IPS-20b (cell line): ENCODE measurements around the gene PHTF1.

ENCODE experiments used
- H3K27ac ChIP-seq: one replicate; pipeline ENCODE4 v1.5.1; 2013; ENCODE audit warnings: low read length
- H3K27me3 ChIP-seq: 2 replicates; pipeline ENCODE4 v1.6.1; 2013; ENCODE audit warnings: mild to moderate bottlenecking, low read length, inconsistent platforms; ENCODE audit not compliant: insufficient read depth
- H3K36me3 ChIP-seq: 2 replicates; pipeline ENCODE4 v1.6.1; 2013; ENCODE audit warnings: low read depth, mild to moderate bottlenecking, inconsistent platforms, low read length, moderate library complexity; ENCODE audit not compliant: insufficient read depth
- H3K4me1 ChIP-seq: 2 replicates; pipeline ENCODE4 v1.6.1; 2013; ENCODE audit warnings: mild to moderate bottlenecking, control low read depth, inconsistent platforms, low read length, moderate library complexity; ENCODE audit not compliant: insufficient read depth
- H3K4me3 ChIP-seq: 2 replicates; pipeline ENCODE4 v1.5.1; 2013; ENCODE audit warnings: mild to moderate bottlenecking, low read length, inconsistent platforms
- H3K9ac ChIP-seq: 2 replicates; pipeline ENCODE4 v1.6.1; 2013; ENCODE audit warnings: low read depth, mild to moderate bottlenecking, inconsistent platforms, low read length, moderate library complexity
- H3K9me3 ChIP-seq: 2 replicates; pipeline ENCODE4 v1.6.1; 2013; ENCODE audit warnings: mild to moderate bottlenecking, low read depth, low read length, inconsistent platforms; ENCODE audit not compliant: insufficient read depth

PHTF1 gene

GRCh38 chr1:113701429-113701828 lies 57.9 kb downstream of the PHTF1 start:
- Histone ChIP-seq H3K27ac (no peak overlapping the region), H3K9ac (no peak overlapping the region)

GRCh38 chr1:113694910-113695309 lies 64.4 kb downstream of the PHTF1 start:
- peaks cover 15% of the 10 kb centered on the region; the same call in 1 of the 2 replicates for H3K9me3 ChIP-seq
- no peak overlapping the region for H3K9ac ChIP-seq
- H3K4me3 ChIP-seq, result no peak overlapping the region
- H3K36me3 ChIP-seq, result peaks cover 44% of the 10 kb centered on the region
- no peak overlapping the region for H3K27ac ChIP-seq
- H3K4me1 ChIP-seq, result no peaks in the 10 kb centered on the region
- no peaks in the 10 kb centered on the region for H3K27me3 ChIP-seq

More at GRCh38 chr1:113701429-113701828, 57.9 kb downstream of the PHTF1 start:
- H3K4me3 ChIP-seq, result no peak overlapping the region
- H3K27me3 ChIP-seq, result no peaks in the 10 kb centered on the region
- peaks cover 50% of the 10 kb centered on the region for H3K36me3 ChIP-seq
- peaks cover 8% of the 10 kb centered on the region; the same call in 1 of the 2 replicates for H3K4me1 ChIP-seq
- no peaks in the 10 kb centered on the region for H3K9me3 ChIP-seq

GRCh38 chr1:113692824-113693431 lies 66.4 kb downstream of the PHTF1 start:
- H3K27me3 ChIP-seq, result no peaks in the 10 kb centered on the region
- peaks cover 37% of the 10 kb centered on the region for H3K36me3 ChIP-seq
- no peaks in the 10 kb centered on the region for H3K4me1 ChIP-seq
- no peak overlapping the region for H3K4me3 ChIP-seq
- no peak overlapping the region for H3K27ac ChIP-seq
- H3K9me3 ChIP-seq, result peaks cover 15% of the 10 kb centered on the region; the same call in 1 of the 2 replicates
- H3K9ac ChIP-seq, result no peak overlapping the region

GRCh38 chr1:113692342-113692741 lies 66.9 kb downstream of the PHTF1 start:
- Histone ChIP-seq H3K27ac (no peak overlapping the region), H3K4me1 (no peaks in the 10 kb centered on the region), H3K36me3 (peaks cover 31% of the 10 kb centered on the region), H3K4me3 (no peak overlapping the region), H3K9ac (no peak overlapping the region), H3K9me3 (peaks cover 15% of the 10 kb centered on the region; the same call in 1 of the 2 replicates), H3K27me3 (no peaks in the 10 kb centered on the region)

- Histone ChIP-seq H3K4me1 (no peaks in the 10 kb centered on the region), H3K27me3 (no peaks in the 10 kb centered on the region), H3K36me3 (peaks cover 23% of the 10 kb centered on the region; the same call in 1 of the 2 replicates), H3K27ac (no peak overlapping the region), H3K9me3 (peaks cover 15% of the 10 kb centered on the region; the same call in 1 of the 2 replicates), H3K9ac (no peak overlapping the region), H3K4me3 (no peak overlapping the region)
Measured at GRCh38 chr1:113691184-113691583, 68.1 kb downstream of the PHTF1 start.

GRCh38 chr1:113686891-113687618 lies 72.2 kb downstream of the PHTF1 start:
- H3K27ac ChIP-seq, result no peak overlapping the region
- H3K36me3 ChIP-seq, result peaks cover 22% of the 10 kb centered on the region; the same call in 1 of the 2 replicates
- H3K4me1 ChIP-seq, result no peaks in the 10 kb centered on the region
- H3K27me3 ChIP-seq, result no peaks in the 10 kb centered on the region
- H3K4me3 ChIP-seq, result no peak overlapping the region
- H3K9me3 ChIP-seq, result no peaks in the 10 kb centered on the region; the same call in 1 of the 2 replicates
- H3K9ac ChIP-seq, result no peak overlapping the region

- no peak overlapping the region for H3K27ac ChIP-seq
- H3K27me3 ChIP-seq, result no peaks in the 10 kb centered on the region
- no peaks in the 10 kb centered on the region for H3K9me3 ChIP-seq
- peaks cover 13% of the 10 kb centered on the region for H3K36me3 ChIP-seq
- no peak overlapping the region for H3K4me3 ChIP-seq
- no peak overlapping the region for H3K9ac ChIP-seq
- peaks cover 9% of the 10 kb centered on the region; the same call in 1 of the 2 replicates for H3K4me1 ChIP-seq
Measured at GRCh38 chr1:113684153-113684541, 75.1 kb downstream of the PHTF1 start.

GRCh38 chr1:113683384-113684152 lies 75.7 kb downstream of the PHTF1 start:
- H3K4me3 ChIP-seq, result no peak overlapping the region
- no peaks in the 10 kb centered on the region for H3K9me3 ChIP-seq
- peaks cover 11% of the 10 kb centered on the region; the same call in 1 of the 2 replicates for H3K36me3 ChIP-seq
- no peaks in the 10 kb centered on the region for H3K27me3 ChIP-seq
- H3K4me1 ChIP-seq, result peaks cover 9% of the 10 kb centered on the region; the same call in 1 of the 2 replicates
- H3K27ac ChIP-seq, result no peak overlapping the region
- H3K9ac ChIP-seq, result no peak overlapping the region

GRCh38 chr1:113681596-113682337 lies 77.5 kb downstream of the PHTF1 start:
- Histone ChIP-seq H3K36me3 (peaks cover 11% of the 10 kb centered on the region; the same call in 1 of the 2 replicates), H3K4me3 (no peak overlapping the region), H3K9ac (no peak overlapping the region), H3K9me3 (no peaks in the 10 kb centered on the region), H3K27ac (no peak overlapping the region), H3K4me1 (peaks cover 9% of the 10 kb centered on the region; the same call in 1 of the 2 replicates), H3K27me3 (no peaks in the 10 kb centered on the region)

- H3K36me3 ChIP-seq, result peaks cover 2% of the 10 kb centered on the region; the same call in 1 of the 2 replicates
- peaks cover 9% of the 10 kb centered on the region; the same call in 1 of the 2 replicates for H3K4me1 ChIP-seq
- no peaks in the 10 kb centered on the region for H3K9me3 ChIP-seq
- no peak overlapping the region for H3K4me3 ChIP-seq
- no peak overlapping the region for H3K9ac ChIP-seq
- H3K27me3 ChIP-seq, result no peaks in the 10 kb centered on the region
- H3K27ac ChIP-seq, result no peak overlapping the region
Measured at GRCh38 chr1:113678159-113678469, 81.2 kb downstream of the PHTF1 start.
